ENCODE results near the gene CREBBP.
A peak's percentile ranks its signal among the peaks of the same experiment; 100 is the strongest.

CREBBP gene

DNA sequence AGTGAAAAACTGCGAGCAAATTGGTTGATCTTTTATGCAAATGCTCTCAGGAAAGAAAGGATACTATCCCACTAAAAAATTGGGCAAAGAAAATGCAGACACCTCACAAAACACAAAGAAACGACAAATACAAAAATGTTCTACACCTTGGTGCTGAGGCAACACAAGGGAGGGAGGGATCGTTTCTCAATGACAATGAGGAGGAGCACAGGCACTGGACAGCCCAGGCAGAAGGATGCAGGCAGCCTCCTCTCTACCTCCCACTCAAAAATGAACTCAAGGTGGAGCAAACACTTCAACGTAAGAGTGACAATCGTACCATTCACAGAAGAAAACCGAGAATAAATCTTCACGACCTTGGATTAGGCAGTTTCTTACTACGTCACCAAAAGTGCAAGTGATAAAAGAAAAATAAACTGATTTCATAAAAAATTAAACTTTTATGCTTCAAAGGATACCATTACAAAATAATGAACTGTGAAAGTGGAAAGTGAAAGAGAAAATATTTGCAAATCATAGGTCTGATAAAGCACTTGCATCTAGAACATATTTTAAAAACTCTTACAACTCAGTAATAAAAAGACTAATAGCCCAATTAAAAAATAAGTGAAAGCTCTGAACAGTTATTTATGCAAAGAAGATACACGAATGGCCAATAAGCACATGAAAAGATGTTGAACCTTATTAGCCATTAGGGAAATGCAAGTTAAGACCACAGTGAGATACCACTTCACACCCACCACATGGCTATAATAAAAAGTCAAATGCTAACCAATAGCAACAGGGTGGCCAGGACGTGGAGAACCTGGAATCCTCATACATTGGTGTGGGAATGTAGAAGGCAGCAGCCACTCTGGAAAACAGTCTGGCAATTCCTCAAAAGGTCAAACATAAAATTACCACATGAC is 82.4 kb downstream of the CREBBP start:
- no peak for DNase-seq (ENCODE audit: low spot score)

DNA sequence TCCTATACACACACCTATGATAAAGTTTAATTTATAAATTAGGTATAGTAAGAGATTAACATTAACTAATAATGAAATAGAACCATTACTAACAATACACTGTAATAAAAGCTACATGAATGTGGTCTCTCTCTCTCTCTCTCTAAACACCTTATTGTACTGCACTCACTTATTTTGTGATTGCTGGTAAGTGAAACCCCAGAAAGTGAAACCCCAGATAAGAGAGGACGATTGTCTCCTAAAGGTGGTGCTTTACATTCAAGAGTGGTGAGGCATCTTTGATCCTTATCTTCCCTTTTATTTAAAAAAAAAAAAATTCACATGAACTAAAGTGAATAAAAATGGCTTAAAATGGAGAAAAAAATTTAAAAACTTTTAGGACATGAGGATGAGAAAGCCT is 83.0 kb downstream of the CREBBP start:
- DNase-seq (ENCODE audit: low spot score): no peak

DNA sequence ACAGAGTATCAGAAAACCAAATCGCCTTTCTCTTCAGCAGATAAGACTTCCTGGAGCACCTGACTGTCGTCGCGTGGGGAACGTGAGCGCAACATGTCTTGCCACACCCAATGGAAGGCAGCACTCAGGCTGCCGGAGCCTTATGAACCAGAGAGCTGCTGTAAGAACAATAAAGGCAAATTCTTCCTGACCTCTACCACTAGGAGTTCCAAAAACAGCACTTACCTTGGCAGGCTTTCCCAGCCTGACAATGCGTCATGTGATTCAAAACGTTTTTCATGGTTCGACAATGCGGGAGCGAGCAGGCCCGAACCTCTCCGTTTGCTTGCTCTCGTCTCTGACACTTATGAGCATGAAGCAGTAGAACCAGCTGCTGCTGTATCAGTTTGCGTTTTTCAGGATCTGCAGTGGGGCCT is 87.3 kb downstream of the CREBBP start:
- no peak for DNase-seq (ENCODE audit: low spot score)

DNA sequence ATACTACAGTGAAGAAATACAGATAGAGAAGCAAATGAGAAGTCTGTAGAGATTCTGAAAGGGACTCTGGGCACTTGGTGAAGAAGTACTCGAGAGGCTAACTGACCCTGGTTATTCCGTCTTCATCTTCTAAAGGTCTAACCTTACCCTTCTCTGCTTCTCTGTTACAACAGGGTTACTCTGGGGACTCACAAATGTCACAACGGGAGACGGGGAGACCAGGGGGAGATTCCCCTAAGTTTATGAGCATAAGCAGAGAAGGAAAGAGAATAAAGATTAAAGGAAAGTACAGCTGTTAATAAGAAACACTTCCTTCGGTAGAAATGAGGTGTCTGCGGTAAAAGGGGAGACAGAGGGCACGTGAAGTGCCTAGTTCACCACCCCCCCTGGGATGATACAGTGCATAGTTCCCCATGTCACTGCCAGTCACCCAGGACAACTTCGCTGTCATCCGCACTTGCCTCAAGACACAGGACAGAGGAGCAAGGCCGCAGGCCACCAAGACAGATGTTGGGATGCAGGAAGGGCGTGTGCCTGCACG is 88.0 kb downstream of the CREBBP start:
- DNase-seq (ENCODE audit: low spot score): no peak

DNA sequence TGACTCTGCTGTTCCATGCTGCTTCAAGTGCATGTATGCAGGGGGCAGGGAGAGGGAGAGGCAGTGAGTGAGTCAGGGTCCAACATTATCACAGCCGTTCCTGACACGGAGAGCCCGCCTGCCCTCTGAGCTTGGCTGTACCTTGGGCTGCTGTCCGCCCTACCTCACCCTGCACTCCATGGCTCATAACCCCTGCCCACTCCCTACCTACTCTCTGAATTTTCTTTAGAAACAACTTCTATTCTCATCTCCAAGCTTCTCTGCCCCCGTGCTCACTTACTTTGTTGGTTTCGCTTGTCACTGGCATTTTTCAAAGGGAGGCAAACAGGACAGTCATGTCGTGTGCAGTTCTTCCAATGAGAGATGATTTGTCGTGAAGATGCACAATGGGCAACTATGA is 88.8 kb downstream of the CREBBP start:
- DNase-seq (ENCODE audit: low spot score): no peak

DNA sequence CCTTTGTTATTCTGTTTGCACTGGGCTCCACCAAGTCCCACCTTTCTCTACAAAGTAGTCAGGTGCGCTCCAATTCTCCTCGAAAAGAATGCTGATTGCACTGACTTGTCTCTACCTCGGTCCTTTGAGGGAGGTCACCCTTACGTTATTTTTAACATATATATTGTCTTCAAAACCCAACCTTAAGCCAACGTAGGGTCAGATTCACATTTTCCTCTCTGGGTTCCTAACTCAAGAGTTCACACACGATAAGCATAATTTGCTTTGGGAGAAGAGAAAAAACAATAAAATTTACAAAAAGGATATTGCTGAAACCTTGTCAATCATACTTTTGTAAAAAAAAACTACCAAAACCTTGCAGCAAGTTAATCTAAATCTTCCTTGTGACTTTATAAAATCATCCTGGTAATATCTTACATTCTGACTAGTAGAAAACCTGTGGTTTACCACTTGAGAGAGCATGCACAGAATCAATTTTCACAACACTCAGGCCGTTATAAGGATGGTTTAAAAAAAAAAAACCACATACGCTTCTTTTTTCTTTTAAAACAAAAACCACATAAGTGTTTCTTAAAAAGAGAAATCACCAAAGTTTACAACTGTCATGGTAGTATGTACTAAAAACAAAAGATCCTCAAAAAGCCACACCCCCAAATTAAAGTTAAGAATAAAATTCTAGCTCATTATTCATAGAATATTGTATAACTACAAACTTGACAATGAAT is 91.0 kb downstream of the CREBBP start:
- no peak for DNase-seq (ENCODE audit: low spot score)

DNA sequence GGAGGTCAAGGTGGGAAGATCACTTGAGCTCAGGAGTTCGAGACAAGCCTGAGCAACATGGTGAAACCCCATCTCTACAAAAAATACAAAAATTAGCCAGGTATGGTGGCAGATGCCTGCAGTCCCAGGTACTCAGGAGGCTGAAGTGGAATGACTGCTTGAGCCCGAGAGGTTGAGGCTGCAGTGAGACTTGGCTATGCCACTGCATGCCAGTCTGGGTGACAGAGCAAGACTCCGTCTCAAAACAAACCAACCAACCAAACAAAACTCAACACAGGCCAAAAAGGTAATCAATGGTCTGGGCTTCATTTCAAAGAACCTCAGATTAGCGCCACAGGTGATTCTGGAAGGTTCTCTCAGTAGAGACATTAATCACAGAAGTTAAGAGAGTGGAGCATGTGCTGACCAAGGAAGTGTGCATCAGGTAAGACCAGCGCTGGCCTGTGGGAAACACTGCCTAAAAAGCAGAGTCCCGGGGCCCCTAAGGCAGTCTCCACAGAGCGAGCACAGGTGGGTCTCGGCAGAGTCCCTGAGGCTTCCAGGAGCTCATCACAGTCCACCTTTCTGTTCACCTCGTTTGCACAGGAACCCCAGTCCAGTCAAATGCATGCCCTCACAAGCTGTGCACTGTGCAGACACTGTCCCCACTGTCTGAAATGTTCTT is 91.7 kb downstream of the CREBBP start:
- DNase-seq (ENCODE audit: low spot score): no peak

DNA sequence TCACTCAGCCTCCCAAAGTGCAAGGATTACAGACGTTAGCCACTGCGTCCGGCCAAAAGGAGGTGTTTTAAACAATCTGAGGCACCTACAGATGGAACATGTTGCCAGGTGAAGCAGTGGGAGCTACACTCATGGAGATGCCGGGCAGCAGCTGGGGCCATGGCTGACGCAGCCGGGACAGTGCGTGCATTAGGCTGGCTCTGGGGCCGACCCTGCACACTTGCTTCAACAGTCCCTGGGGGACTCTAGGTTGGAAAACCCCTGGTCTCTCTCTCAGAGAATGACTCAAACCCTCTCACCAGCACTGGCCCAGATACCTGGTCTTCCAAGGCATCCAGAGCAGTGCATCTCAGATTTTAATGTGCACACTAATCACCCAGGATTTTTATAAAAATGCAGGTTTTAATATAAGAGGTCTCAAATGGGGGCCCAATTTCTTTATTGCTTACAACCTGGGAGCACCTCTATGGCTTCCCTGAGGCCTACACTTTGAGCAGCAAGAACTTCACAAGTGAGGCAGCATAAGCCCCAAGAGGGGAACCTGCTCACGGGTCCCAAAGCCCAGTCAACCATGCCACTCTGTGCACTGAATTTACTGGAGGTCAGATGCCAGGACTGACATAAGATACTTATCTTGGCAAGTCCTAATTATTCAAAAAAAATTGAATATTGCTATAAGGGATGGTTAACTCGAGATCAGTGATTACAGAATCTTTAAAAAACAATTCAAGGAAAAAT is 92.4 kb downstream of the CREBBP start:
- no peak for DNase-seq (ENCODE audit: low spot score)

DNA sequence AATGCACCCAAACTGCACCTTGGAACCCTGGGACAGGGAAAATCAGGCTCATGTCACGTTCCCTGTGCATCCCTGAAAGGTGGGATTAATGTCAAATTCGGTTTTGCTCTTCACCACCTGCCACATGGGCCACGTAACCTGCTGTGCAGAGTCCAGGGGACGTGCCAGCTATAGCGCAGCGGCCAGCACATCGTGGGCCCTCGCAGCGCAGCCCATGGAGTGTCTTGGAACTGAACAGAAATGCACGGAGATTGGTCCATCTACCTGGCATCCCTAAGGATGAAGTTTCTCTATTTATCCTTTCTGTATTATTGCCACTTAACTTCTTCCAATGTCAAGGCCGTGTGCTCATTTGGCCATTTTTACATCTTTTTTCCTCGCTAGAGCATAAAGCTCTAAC is 95.1 kb downstream of the CREBBP start:
- DNase-seq (ENCODE audit: low spot score): no peak

DNA sequence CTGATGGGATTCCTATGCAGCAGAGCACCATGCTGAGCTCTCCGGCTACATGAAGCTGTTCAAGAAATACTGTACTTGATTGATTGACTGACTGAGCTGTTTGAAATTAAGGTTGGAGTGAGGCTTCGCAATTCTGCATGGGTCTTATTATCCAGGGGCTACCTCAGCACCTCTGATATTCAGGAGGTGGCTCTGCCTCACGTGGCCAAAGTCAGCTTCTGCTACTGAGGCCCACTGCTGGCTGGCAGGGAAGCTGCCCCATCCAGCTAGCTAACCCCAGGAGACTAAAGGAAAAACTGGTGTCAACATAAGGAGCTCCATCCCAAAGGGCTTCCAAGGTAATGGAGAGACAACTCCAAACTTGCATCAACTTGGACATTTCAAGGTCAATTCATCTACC is 97.0 kb downstream of the CREBBP start:
- no peak for DNase-seq (ENCODE audit: low spot score)

DNA sequence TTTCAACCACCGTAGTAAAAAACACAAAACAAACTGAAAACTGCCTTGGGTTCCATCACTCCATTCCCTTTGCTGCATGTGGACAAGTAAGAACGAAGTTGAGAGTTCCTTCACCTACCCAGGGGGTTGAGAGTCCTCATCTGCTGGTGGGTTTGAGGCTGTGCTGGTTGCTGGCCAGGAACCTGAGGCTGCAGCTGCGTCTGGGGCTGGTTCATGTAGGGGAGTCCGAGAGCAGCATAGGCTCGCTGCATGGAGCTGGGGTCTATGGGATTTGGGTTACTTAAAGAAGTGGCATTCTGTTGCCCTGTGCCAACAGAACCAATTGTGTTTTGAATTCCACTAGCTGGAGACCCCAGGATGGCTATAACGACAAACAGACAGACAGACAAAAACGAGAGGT is 97.9 kb downstream of the CREBBP start:
- DNase-seq (ENCODE audit: low spot score): no peak

DNA sequence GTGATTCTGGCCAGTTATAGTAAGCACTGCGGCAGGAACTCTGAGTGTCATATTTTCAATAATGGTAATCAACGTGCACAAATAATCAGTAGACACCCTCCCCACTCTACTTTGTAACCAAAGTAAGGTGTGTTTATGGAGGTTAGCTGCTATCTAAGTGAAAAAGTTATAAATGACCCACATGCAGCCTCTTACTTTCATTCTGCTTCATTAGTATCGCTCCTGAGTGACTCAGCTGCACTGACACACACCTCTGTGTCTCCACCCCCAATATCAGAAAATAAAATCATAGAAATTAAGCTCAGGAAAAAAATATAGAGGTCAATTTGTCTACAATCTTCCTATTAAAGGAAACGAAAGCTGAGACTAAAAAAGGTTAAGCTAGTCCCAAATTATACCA is 99.1 kb downstream of the CREBBP start:
- DNase-seq (ENCODE audit: low spot score): no peak

DNA sequence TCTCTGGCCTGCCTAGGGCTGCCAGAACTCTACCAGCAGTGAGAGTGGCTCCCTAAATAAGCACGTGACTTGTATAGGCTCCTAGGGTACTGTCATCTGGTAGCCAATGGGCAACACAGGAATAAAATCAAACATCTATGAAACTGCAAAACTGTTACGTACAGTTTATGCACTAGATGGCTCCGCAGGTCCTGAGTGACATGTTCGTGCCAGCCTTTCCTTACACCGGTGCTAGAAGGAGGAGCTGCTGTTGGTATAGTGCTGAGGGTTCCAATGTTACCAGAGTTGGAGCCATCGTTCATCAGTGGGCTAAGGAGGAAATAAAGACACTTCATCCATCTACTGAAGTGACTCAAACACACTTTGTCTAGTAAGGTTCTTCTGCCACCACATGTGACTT is 99.9 kb downstream of the CREBBP start:
- DNase-seq (ENCODE audit: low spot score): peak; percentile 54

DNA sequence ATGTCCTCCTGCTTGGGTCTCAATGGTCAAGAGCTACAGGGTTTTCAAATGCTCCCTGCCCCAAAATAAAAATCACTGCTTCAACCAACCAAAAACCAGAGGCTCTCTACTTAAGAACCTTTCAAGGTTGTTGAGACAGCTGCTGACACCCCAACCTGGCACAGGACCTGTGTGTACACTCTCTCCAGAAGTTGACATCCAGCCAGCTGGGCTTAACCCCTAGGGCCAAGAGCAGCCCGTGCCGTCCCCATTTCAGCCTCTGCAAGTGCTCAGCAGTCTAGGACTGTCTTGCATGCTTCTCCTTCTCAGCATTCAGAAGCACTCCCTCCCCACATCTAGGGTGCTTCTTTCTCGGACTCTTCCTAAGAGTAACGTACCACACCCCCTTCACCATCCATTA is 104.2 kb downstream of the CREBBP start:
- DNase-seq (ENCODE audit: low spot score): no peak

DNA sequence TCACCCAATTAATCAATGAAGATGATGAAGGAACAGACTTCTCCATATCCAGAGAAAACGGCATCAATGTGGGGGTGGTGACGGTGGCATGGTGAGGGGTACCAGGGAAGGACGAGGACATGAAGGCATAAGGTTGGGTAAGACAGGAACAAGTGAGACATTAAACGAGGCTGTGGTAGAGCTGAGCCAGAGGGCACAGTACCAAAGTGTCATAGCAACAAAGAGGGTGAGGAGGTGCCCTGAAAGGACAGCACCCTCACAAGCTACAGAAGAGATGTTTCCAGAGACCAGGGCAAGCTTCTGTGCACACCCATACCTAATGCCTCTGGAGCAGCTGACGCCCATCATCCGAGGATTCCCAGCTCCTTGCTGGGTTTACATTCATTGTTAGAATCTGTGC is 105.7 kb downstream of the CREBBP start:
- DNase-seq (ENCODE audit: low spot score): no peak

DNA sequence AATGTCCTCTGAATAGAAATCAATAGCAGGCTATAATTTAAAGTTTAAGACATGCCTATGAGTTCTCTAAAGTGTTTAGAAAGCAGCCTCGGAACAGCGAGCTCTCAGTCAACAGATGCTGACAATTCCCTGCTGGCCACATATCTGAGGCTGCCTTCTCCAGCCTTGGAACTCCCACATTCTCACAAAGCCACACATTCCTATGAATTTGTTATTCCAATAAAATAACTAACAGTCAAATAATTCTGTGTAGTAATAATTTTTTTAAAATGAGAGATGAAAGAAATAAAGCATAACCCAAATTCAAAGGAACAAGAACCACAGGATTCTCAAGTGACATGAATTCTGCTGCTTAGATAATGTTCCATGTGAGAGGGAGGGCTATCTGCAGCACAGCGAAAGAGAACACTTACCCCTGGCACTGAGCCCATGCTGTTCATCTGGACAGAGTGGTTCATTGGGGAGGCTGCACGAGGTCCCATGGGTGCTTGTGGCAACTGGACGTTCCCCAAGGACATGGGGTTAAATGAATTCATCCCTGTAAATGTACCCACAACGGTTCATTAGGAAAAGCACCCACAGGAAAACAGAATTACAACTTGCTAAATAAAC is 106.3 kb downstream of the CREBBP start:
- no peak for DNase-seq (ENCODE audit: low spot score)

DNA sequence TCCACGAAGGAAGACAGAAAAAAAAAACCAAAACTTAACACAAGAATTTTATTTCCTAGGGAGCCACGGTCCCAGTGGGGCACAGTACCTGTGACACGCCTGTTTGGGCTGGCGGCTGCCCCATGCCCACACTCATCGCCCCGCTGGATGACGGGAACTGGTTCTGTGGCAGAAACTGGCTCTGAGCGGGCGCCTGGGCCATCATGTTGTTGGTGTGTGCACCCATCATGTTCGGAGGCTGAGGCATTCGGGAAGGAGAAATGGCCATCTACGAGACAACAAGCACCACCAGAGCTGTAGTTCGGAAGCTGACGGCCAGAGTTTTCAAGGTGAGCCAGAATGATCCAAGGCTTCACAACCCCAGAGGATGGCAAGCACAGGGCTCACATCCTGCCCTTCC is 106.8 kb downstream of the CREBBP start:
- DNase-seq (ENCODE audit: low spot score): no peak

DNA sequence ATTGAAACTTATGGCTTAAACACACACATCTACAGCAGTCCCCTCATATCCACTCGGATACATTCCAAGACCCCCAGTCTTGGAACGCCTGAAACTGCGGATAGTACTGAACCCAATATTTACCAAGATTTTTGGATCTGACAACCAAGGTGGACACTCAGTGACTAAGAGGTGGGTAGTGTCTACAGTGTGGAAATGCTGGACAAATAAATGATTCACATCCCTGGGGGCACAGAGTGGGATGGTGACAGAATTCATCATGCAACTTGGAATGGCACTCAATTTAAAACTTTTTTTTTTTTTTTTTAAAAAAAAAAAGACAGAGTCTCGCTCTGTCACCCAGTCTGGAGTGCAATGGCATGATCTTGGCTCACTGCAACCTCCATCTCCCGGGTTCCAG is 109.0 kb downstream of the CREBBP start:
- DNase-seq (ENCODE audit: low spot score): no peak

DNA sequence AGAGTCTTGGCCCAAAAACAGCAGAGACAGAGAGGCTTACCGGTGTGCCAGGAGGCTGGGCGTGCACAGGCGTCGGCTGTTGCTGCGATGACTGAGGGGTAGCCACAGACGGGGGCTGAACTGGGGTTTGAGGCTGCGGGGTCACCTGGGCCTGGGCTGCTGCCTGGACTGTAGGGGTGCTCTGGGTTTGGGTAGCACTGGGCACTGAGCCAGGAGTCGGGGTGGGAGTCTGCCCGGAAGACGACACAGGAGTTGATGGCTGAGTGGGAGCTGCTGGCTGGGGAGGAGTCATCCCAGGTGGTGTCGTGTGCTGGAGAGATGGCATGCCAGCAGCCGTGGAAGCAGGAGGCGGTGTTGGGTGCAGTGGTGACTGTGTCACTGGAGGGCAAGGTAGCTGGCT is 110.0 kb downstream of the CREBBP start:
- DNase-seq (ENCODE audit: low spot score): no peak

DNA sequence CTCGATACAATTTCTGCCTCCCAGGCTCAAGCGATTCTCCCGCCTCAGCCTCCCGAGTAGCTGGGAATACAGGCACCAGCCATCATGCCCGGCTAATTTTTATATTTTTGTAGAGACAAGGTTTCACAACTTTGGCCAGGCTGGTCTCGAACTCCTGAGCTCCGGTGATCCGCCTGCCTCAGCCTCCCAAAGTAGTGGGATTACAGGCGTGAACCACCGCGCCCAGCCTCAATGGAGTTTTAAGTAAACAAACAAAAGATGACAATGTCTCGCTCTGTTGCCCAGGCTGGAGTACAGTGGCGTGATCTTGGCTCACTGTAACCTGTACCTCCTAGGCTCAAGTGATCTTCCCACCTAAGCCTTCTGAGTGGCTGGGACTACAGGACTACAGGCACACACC is 110.6 kb downstream of the CREBBP start:
- no peak for DNase-seq (ENCODE audit: low spot score)

DNA sequence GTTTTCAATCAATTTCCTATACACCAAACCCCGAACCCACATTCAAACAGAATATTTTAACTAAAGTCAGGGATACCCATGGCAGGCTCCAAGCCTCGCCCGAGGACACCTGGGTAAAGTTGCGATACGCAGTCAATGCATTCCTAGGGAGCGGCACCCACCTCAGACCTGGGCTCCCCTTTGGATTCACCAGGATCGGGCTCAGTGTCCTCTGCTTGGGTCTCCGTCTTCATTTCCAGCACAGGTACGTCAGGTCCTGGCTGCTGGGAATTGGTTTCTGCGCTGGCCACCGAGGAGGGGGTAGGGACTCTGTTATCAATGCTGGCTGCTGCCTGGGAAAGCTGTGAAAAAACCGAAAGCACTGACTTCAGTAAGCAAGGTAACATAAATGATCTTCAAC is 111.5 kb downstream of the CREBBP start:
- no peak for DNase-seq (ENCODE audit: low spot score)
